Uterus (tissue), 4 donors: ENCODE results near the gene DCC. TPM values are rescaled to one million over a fixed set of nuclear protein-coding genes. Genes with fewer than 3 reads are reported as not detected.

Experiments
- DNase-seq, 2 donors: peaks; one replicate each; pipeline ENCODE4 v3.0.0-alpha.2; 2019 to 2020
- H3K27ac ChIP-seq, 2 donors: fragments of 200-600 bp; sonication (generic); 1 replicate in 1 of 2; 2 replicates in 1 of 2; pipeline ENCODE4 v1.5.1; 2016 to 2018
- H3K27me3 ChIP-seq, 2 donors: fragments of 200-600 bp; sonication (generic); one replicate each; pipeline ENCODE4 v1.5.1; 2018 to 2019; ENCODE audit warnings: control low read depth in 1 of 2
- H3K36me3 ChIP-seq, 2 donors: fragments of 200-600 bp; sonication (generic); one replicate each; pipeline ENCODE4 v1.5.1; 2019; ENCODE audit warnings: control low read depth in 1 of 2
- H3K4me1 ChIP-seq, 2 donors: fragments of 200-600 bp; sonication (generic); one replicate each; pipeline ENCODE4 v1.5.1; 2018 to 2019; ENCODE audit warnings: control low read depth in 1 of 2
- H3K4me3 ChIP-seq, 2 donors: fragments of 200-600 bp; sonication (generic); 1 replicate in 1 of 2; 2 replicates in 1 of 2; pipeline ENCODE4 v1.5.1; 2018 to 2019; ENCODE audit warnings: mild to moderate bottlenecking in 1 of 2
- H3K9me3 ChIP-seq, 2 donors: fragments of 200-600 bp; sonication (generic); one replicate each; pipeline ENCODE4 v1.5.1; 2019; ENCODE audit warnings: control low read depth in 1 of 2
- POLR2A ChIP-seq, 2 donors: fragments of 450-650 bp; IDR thresholded peaks; one replicate each; pipeline ENCODE4 v1.6.1; 2016; ENCODE audit warnings: antibody characterized with exemption in 2 of 2, mild to moderate bottlenecking in 1 of 2, moderate library complexity in 1 of 2
- intact Hi-C: fragments of 100-400 bp; cut with DNase I; formaldehyde crosslinking; loops from one replicate; pipeline ENCODE4 v1.15.1; 2023; ENCODE audit warnings: low total_unique reads
- total RNA-seq, 4 donors: library from RNA; depleted of rRNA in 3 of 4; stranded (reverse); fragments of >200 nt in 3 of 4; gene quantifications; one replicate each; pipeline versions ENCODE4 v1.1.0 to v1.2.4, GENCODE V29; 2014 to 2023
- TF ChIP-seq, protein P1 (sequence below), 4 experiments: fragments of 200-600 bp in 2 of 4; fragments of 450-650 bp in 2 of 4; sonication (generic) in 2 of 4; IDR thresholded peaks; one replicate each; pipeline ENCODE4 v1.5.1; 2016 to 2019; ENCODE audit warnings: antibody characterized with exemption in 4 of 4, mild to moderate bottlenecking in 2 of 4, moderate library complexity in 1 of 4
- donor health status: DM: yes; HTN: yes; CAD: no.

DCC gene
- total RNA-seq, 4 donors from 2014 or later: 0.40 to 3.2 TPM; not detected in 2

DNA sequence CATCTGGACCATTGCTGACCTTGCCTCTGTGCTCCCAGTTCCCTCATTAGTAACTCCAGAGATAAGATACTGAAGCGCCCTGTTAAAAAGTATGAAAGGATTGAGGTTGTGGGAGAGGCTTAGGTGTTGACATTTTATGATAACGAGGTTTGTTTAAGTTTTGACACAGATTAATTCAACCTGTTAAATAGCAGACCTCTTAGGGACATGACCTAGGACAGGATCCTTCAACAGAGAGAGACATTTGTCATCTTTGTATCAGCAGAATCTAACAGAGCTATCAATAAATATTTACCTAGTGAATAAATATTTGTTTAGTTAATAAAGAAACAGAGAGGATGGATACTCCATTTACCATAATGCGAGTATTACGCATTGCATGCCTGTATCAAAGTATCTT lies 99.5 kb downstream of the DCC start:
- Histone ChIP-seq H3K4me3 (no peak overlapping the region), H3K9me3 (no peaks in the 10 kb centered on the region), H3K27ac (no peak overlapping the region), H3K27me3 (no peaks in the 10 kb centered on the region), H3K4me1 (no peaks in the 10 kb centered on the region), H3K36me3 (no peaks in the 10 kb centered on the region)
- intact Hi-C loops: no loop called here
- no peak for TF ChIP-seq POLR2A (IDR thresholded peaks at IDR 0.05)
- TF ChIP-seq, protein P1, sequence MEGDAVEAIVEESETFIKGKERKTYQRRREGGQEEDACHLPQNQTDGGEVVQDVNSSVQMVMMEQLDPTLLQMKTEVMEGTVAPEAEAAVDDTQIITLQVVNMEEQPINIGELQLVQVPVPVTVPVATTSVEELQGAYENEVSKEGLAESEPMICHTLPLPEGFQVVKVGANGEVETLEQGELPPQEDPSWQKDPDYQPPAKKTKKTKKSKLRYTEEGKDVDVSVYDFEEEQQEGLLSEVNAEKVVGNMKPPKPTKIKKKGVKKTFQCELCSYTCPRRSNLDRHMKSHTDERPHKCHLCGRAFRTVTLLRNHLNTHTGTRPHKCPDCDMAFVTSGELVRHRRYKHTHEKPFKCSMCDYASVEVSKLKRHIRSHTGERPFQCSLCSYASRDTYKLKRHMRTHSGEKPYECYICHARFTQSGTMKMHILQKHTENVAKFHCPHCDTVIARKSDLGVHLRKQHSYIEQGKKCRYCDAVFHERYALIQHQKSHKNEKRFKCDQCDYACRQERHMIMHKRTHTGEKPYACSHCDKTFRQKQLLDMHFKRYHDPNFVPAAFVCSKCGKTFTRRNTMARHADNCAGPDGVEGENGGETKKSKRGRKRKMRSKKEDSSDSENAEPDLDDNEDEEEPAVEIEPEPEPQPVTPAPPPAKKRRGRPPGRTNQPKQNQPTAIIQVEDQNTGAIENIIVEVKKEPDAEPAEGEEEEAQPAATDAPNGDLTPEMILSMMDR (IDR thresholded peaks at IDR 0.05): no peak
- no peak for DNase-seq

DNA sequence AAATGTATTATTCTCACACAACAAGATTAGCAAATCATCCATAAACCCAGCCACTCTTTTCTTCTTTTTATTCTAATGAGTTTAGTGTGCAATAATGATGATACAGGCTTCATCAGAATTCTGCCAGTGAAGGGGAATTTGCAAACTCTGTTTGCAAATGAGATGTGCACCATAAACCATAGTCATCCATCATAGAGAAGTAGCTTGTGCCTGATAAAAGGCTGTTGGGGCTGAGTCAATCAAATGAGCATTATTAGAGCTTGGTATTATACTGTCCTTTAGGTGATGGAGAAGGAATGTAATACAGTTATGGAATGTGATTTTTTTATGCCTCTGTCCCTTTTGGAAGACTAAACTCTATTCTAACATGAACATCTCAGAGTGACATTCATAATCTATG lies 101.8 kb downstream of the DCC start:
- Histone ChIP-seq H3K36me3 (no peaks in the 10 kb centered on the region), H3K27ac (no peak overlapping the region), H3K4me3 (no peak overlapping the region), H3K27me3 (no peaks in the 10 kb centered on the region), H3K9me3 (no peaks in the 10 kb centered on the region), H3K4me1 (no peaks in the 10 kb centered on the region)
- TF ChIP-seq, protein P1 (IDR thresholded peaks at IDR 0.05): no peak
- TF ChIP-seq POLR2A (IDR thresholded peaks at IDR 0.05): no peak
- intact Hi-C loops: no loop called here
- DNase-seq: no peak

DNA sequence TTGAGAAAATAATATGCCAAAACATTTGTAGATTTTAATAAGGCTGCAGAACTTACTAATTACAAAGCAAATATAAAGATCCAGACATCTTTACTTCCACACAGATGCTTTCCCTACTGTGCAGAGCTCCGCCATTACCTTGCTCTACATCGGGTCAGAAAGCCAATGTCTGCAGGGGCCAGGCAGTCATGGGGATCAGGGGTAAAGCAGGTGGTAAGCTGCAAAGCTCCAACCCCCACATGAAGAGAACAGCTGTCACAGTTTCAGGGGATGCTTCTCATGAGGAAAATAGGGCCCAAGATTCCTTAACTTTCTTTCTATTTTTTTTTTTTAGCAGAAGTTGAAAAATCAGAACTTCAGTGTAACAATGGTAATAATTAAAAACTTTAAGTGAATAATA lies 102.7 kb downstream of the DCC start:
- no peak for DNase-seq
- Histone ChIP-seq H3K27me3 (no peaks in the 10 kb centered on the region), H3K9me3 (no peaks in the 10 kb centered on the region), H3K4me3 (no peak overlapping the region), H3K36me3 (no peaks in the 10 kb centered on the region), H3K27ac (no peak overlapping the region), H3K4me1 (no peaks in the 10 kb centered on the region)
- intact Hi-C loops: no loop called here
- TF ChIP-seq POLR2A (IDR thresholded peaks at IDR 0.05): no peak
- TF ChIP-seq, protein P1 (IDR thresholded peaks at IDR 0.05): no peak

DNA sequence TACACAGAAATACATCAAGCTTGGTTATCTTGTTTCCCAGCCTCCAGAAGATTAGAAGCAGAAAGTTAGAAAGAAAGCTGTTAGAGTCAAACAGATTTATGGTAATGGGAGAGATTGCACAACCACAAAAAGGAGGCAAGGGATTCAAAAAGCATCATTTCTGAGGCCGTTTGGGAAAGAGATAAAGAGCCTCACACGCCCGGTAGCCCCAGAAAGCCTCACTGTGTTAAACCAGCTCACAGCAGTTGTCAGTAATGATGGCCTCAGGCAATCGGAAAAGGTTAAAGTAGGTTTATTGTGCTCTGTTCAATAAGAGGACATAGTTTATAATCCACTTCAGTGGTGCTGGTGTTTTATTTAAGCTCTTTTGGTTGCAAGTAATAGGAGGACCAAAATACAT lies 111.3 kb downstream of the DCC start:
- Histone ChIP-seq H3K4me1 (no peaks in the 10 kb centered on the region), H3K27ac (no peak overlapping the region), H3K27me3 (no peaks in the 10 kb centered on the region), H3K9me3 (no peaks in the 10 kb centered on the region), H3K36me3 (no peaks in the 10 kb centered on the region), H3K4me3 (no peak overlapping the region)
- intact Hi-C loops: no loop called here
- TF ChIP-seq POLR2A (IDR thresholded peaks at IDR 0.05): no peak
- TF ChIP-seq, protein P1 (IDR thresholded peaks at IDR 0.05): no peak
- no peak for DNase-seq

- TF ChIP-seq, protein P1 (IDR thresholded peaks at IDR 0.05): no peak
- no peak for TF ChIP-seq POLR2A (IDR thresholded peaks at IDR 0.05)
- intact Hi-C loops: no loop called here
- Histone ChIP-seq H3K9me3 (no peaks in the 10 kb centered on the region), H3K27ac (no peak overlapping the region), H3K4me3 (no peak overlapping the region), H3K4me1 (no peaks in the 10 kb centered on the region), H3K36me3 (no peaks in the 10 kb centered on the region), H3K27me3 (no peaks in the 10 kb centered on the region)
- DNase-seq: no peak
Measured at GRCh38 chr18:52451851-52452250, 111.9 kb downstream of the DCC start.
